OCI-LY7 (cell line): ENCODE data around the gene NOL9. TPM values are rescaled to one million over a fixed set of nuclear protein-coding genes. Genes with fewer than 3 reads are reported as not detected.

Experiments
- BruUV-seq: library from RNA; stranded (reverse); fragments of 400-500 nt; replicated peaks from 2 replicates; lab custom pipeline; 2021; lab: Mats Ljungman, UMichigan
- CTCF ChIA-PET: fragments of 300-600 bp; sonication (Branson Sonifier 250); formaldehyde crosslinking; loops from one replicate; lab custom pipeline; 2022; ENCODE audit warnings: antibody characterized with exemption; ENCODE audit not compliant: unreplicated experiment; lab: Charles Lee
- POLR2A ChIA-PET: fragments of 300-600 bp; sonication (Branson Sonifier 250); formaldehyde crosslinking; loops from one replicate; lab custom pipeline; 2022; ENCODE audit warnings: antibody characterized with exemption; lab: Charles Lee
- DNase-seq: peaks from one replicate; pipeline ENCODE4 v3.0.0-alpha.2; 2015; ENCODE audit warnings: low spot score
- H2AFZ ChIP-seq: fragments of 200-600 bp; sonication (generic), shearing (Covaris generic); 2 replicates; pipeline ENCODE4 v1.6.1; 2014; ENCODE audit warnings: mild to moderate bottlenecking, antibody characterized with exemption, low read length, moderate library complexity
- H3K27ac ChIP-seq: fragments of 200-600 bp; sonication (generic); 2 replicates; pipeline ENCODE4 v1.5.1; 2014; ENCODE audit warnings: mixed run types, low read depth, mild to moderate bottlenecking, moderate library complexity, low read length, inconsistent platforms; ENCODE audit not compliant: poor library complexity, severe bottlenecking
- H3K36me3 ChIP-seq: fragments of 200-600 bp; sonication (generic); 2 replicates; pipeline ENCODE4 v1.6.1; 2014; ENCODE audit warnings: mild to moderate bottlenecking, antibody characterized with exemption, low read length, moderate library complexity, mixed read lengths; ENCODE audit not compliant: insufficient read depth
- H3K4me1 ChIP-seq: fragments of 200-600 bp; sonication (generic); 2 replicates; pipeline ENCODE4 v1.5.1; 2014; ENCODE audit warnings: mild to moderate bottlenecking, low read length; ENCODE audit not compliant: insufficient read depth, poor library complexity, severe bottlenecking
- H3K4me2 ChIP-seq: fragments of 200-600 bp; sonication (generic); 2 replicates; pipeline ENCODE4 v1.6.1; 2014; ENCODE audit warnings: mild to moderate bottlenecking, low read length
- H3K4me3 ChIP-seq: fragments of 200-600 bp; sonication (generic); 2 replicates; pipeline ENCODE4 v1.5.1; 2014; ENCODE audit warnings: mild to moderate bottlenecking, low read depth, low read length; ENCODE audit not compliant: poor library complexity, severe bottlenecking
- H3K79me2 ChIP-seq: fragments of 200-600 bp; sonication (generic); 2 replicates; pipeline ENCODE4 v1.6.1; 2016; ENCODE audit warnings: low read depth, mild to moderate bottlenecking, low read length, moderate library complexity, mixed read lengths; ENCODE audit not compliant: insufficient read depth
- H3K9me2 ChIP-seq: fragments of 200-600 bp; sonication (generic); 2 replicates; pipeline ENCODE4 v1.6.1; 2016; ENCODE audit warnings: mild to moderate bottlenecking, low read length, mixed read lengths; ENCODE audit not compliant: insufficient read depth
- H3K9me3 ChIP-seq: fragments of 200-600 bp; sonication (generic); 2 replicates; pipeline ENCODE4 v1.6.1; 2014; ENCODE audit warnings: mild to moderate bottlenecking, mixed run types, low read length, mixed read lengths
- H4K20me1 ChIP-seq: fragments of 200-600 bp; sonication (generic); 2 replicates; pipeline ENCODE4 v1.6.1; 2014; ENCODE audit warnings: mild to moderate bottlenecking, antibody characterized with exemption, low read length, moderate library complexity, mixed read lengths; ENCODE audit not compliant: insufficient read depth
- CTCF ChIP-seq: fragments of 200-600 bp; sonication (generic); conservative IDR thresholded peaks from 2 replicates; pipeline ENCODE4 v1.5.1; 2014; ENCODE audit warnings: mild to moderate bottlenecking, antibody characterized with exemption, low read length, moderate library complexity, mixed read lengths
- EZH2phosphoT487 ChIP-seq: fragments of 200-600 bp; sonication (generic); IDR thresholded peaks from 2 replicates; pipeline ENCODE4 v1.6.1; 2018; ENCODE audit warnings: low read depth, borderline replicate concordance, mild to moderate bottlenecking, mixed run types, antibody characterized with exemption, low read length, moderate library complexity, mixed read lengths
- intact Hi-C: fragments of 100-400 bp; cut with micrococcal nuclease; formaldehyde crosslinking; loops from one replicate; pipeline ENCODE4 v1.10.0; 2022; ENCODE audit not compliant: unreplicated experiment
- total RNA-seq, 2 experiments: library from RNA; depleted of rRNA in 1 of 2; stranded (reverse); fragments of >200 nt in 1 of 2; shearing (Covaris generic) in 1 of 2; gene quantifications; 2 replicates each; pipeline ENCODE4 v1.2.3, GENCODE V29; 2014 to 2022

Gene NOL9
- total RNA-seq, 2 experiments from 2014 or later: 39.1 to 58.8 TPM

GRCh38 chr1:6511561-6512244 is 42.6 kb downstream of the NOL9 start:
- Histone ChIP-seq H3K9me2 (no peaks in the 10 kb centered on the region), H3K36me3 (no peaks in the 10 kb centered on the region), H2AFZ (no peak overlapping the region), H3K4me1 (no peaks in the 10 kb centered on the region), H3K79me2 (no peaks in the 10 kb centered on the region), H3K4me3 (no peak overlapping the region), H3K4me2 (no peak overlapping the region), H3K27ac (no peak overlapping the region), H3K9me3 (no peaks in the 10 kb centered on the region), H4K20me1 (no peaks in the 10 kb centered on the region; the same call in 1 of the 2 replicates)
- intact Hi-C loops: no loop called here
- no peak for DNase-seq
- no peak for TF ChIP-seq EZH2phosphoT487
- no peak for TF ChIP-seq CTCF
- CTCF ChIA-PET: no interaction called here
- POLR2A ChIA-PET: interaction anchor here (1.1 kb wide), 1 partner anchor 10 kb away, joined by 3 read pairs; no protein-coding TSS in a partner anchor
- no TSS peak for BruUV-seq

GRCh38 chr1:6511056-6511455 is 43.3 kb downstream of the NOL9 start:
- TF ChIP-seq CTCF: no peak
- no peak for TF ChIP-seq EZH2phosphoT487
- H2AFZ ChIP-seq: no peak overlapping the region
- no peak overlapping the region for H3K4me2 ChIP-seq
- no peaks in the 10 kb centered on the region for H3K79me2 ChIP-seq
- no peaks in the 10 kb centered on the region for H3K9me2 ChIP-seq
- DNase-seq: no peak
- BruUV-seq: no TSS peak
- H3K27ac ChIP-seq: no peak overlapping the region
- CTCF ChIA-PET: no interaction called here
- H3K9me3 ChIP-seq: no peaks in the 10 kb centered on the region
- no peaks in the 10 kb centered on the region for H3K36me3 ChIP-seq
- no peak overlapping the region for H3K4me3 ChIP-seq
- intact Hi-C loops: no loop called here
- no peaks in the 10 kb centered on the region for H3K4me1 ChIP-seq
- POLR2A ChIA-PET: no interaction called here
- H4K20me1 ChIP-seq: no peaks in the 10 kb centered on the region; the same call in 1 of the 2 replicates

- Histone ChIP-seq H3K79me2 (no peaks in the 10 kb centered on the region), H3K4me1 (no peaks in the 10 kb centered on the region), H3K4me2 (no peak overlapping the region), H3K9me2 (no peaks in the 10 kb centered on the region), H3K9me3 (no peaks in the 10 kb centered on the region), H4K20me1 (no peaks in the 10 kb centered on the region; the same call in 1 of the 2 replicates), H3K27ac (no peak overlapping the region), H2AFZ (no peak overlapping the region), H3K4me3 (no peak overlapping the region), H3K36me3 (no peaks in the 10 kb centered on the region)
- ChIA-PET POLR2A (no interaction called here), CTCF (no interaction called here)
- intact Hi-C loops: no loop called here
- DNase-seq: no peak
- no TSS peak for BruUV-seq
- TF ChIP-seq CTCF: no peak
Measured at GRCh38 chr1:6510493-6510892, 43.8 kb downstream of the NOL9 start.
